Right cardiac atrium (tissue), 5 donors: ENCODE results near the gene VASH2. TPM values are rescaled to one million over a fixed set of nuclear protein-coding genes. Genes with fewer than 3 reads are reported as not detected.

Experiments used
- polyA plus RNA-seq: library from polyadenylated mRNA; stranded (reverse); fragments of 200-250 nt; gene quantifications from one replicate; pipeline ENCODE4 v1.2.3, GENCODE V29; 2013
- total RNA-seq, 4 donors: library from RNA; stranded (reverse); fragmentation: NEBNext Ultra II Directional; extraction: Animal tissue kit (Norgen Biotek cat#: 25700); gene quantifications; one replicate each; pipeline ENCODE4 v1.2.1, GENCODE V29; 2021
- donor health status: healthy with polysubstance abuse.
- donor health status: DM: no; HTN: yes; CAD: no.
- donor health status: DM: no; HTN: no; CAD: no.
- donor health status: DM: no; HTN: yes; CAD: no; lungs with severe emphysema.
- donor health status: DM: yes; HTN: yes; CAD: no.

VASH2 gene
- total and polyA plus RNA-seq, 5 donors: 0.50 to 1.3 (median 1.0) TPM

Other genes starting within 250 kb of the VASH2 start
- 10 to 100 TPM; 22.5 to 30.6 (median 26.3) TPM for gene NSL1, start 158.8 kb upstream of the VASH2 start, total RNA-seq
- 22.7 TPM for gene NSL1, start 158.8 kb upstream of the VASH2 start, polyA plus RNA-seq
- gene TATDN3, start 158.6 kb upstream of the VASH2 start, total RNA-seq: 10 to 100 TPM; 15.0 to 20.6 (median 18.8) TPM
- gene TATDN3, start 158.6 kb upstream of the VASH2 start, polyA plus RNA-seq: 23.3 TPM
- not detected for gene SPATA45, start 102.9 kb upstream of the VASH2 start, total RNA-seq
- gene SPATA45, start 102.9 kb upstream of the VASH2 start, polyA plus RNA-seq: not detected
- 1 to 10 TPM; 2.5 to 4.7 (median 3.3) TPM for gene FLVCR1, start 92.3 kb upstream of the VASH2 start, total RNA-seq
- 1.1 TPM for gene FLVCR1, start 92.3 kb upstream of the VASH2 start, polyA plus RNA-seq
- gene ANGEL2, start 65.3 kb downstream of the VASH2 start, total RNA-seq: 10 to 100 TPM; 18.4 to 25.4 (median 22.2) TPM
- gene ANGEL2, start 65.3 kb downstream of the VASH2 start, polyA plus RNA-seq: 10.2 TPM
- gene RPS6KC1, start 100.7 kb downstream of the VASH2 start, total RNA-seq: 10 to 100 TPM; 10.8 to 14.6 (median 11.6) TPM
- gene RPS6KC1, start 100.7 kb downstream of the VASH2 start, polyA plus RNA-seq: 4.3 TPM